Mammary epithelial cell (primary cell): Measurements from ENCODE around the gene SCAF8.

Experiments used
- EZH2 ChIP-seq: IDR thresholded peaks from 2 replicates; pipeline ENCODE4 v1.6.1; 2012; ENCODE audit warnings: low read length, inconsistent platforms, borderline replicate concordance
- TF ChIP-seq, protein P1 (sequence below), 2 donors: IDR thresholded peaks in 1 of 2; conservative IDR thresholded peaks in 1 of 2; 2 replicates each; pipeline ENCODE4 v1.5.1; 2011 to 2012; ENCODE audit warnings: inconsistent platforms in 2 of 2, low read length in 2 of 2, mild to moderate bottlenecking in 2 of 2, control low read depth in 1 of 2, low read depth in 1 of 2; ENCODE audit not compliant: insufficient read depth in 1 of 2; ENCODE audit errors: extremely low read depth in 1 of 2

DNA sequence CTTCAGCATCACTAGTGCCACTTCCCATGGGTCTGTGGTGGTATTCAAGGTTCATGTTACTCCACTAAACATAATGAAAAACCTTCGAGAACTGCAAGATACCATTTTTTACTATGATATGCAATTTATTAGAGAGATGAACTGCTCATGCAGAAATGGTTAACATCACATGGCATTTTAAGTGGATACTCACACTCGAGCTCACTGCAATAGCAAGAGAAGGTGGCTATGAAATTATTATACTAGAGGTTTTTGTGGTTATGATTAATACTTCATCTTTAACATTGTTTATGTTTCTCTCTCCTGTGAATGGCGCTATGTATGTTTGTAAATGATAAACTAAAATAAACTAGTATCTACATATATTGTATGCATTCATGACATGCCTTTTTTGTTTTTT, 35.1 kb downstream of the SCAF8 start:
- TF ChIP-seq, protein P1, sequence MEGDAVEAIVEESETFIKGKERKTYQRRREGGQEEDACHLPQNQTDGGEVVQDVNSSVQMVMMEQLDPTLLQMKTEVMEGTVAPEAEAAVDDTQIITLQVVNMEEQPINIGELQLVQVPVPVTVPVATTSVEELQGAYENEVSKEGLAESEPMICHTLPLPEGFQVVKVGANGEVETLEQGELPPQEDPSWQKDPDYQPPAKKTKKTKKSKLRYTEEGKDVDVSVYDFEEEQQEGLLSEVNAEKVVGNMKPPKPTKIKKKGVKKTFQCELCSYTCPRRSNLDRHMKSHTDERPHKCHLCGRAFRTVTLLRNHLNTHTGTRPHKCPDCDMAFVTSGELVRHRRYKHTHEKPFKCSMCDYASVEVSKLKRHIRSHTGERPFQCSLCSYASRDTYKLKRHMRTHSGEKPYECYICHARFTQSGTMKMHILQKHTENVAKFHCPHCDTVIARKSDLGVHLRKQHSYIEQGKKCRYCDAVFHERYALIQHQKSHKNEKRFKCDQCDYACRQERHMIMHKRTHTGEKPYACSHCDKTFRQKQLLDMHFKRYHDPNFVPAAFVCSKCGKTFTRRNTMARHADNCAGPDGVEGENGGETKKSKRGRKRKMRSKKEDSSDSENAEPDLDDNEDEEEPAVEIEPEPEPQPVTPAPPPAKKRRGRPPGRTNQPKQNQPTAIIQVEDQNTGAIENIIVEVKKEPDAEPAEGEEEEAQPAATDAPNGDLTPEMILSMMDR (conservative IDR thresholded peaks at IDR 0.05 in 1 of 2, IDR thresholded peaks at IDR 0.05 in 1 of 2; ENCODE audit: extremely low read depth in 1 of 2, insufficient read depth in 1 of 2, low read depth in 1 of 2, low read length in 2 of 2) = no peak
- no peak for TF ChIP-seq EZH2
